HepG2 (cell line): ENCODE results near the gene ZBTB45. TPM values are rescaled to one million over a fixed set of nuclear protein-coding genes. Genes with fewer than 3 reads are reported as not detected.
A peak's percentile ranks its signal among the peaks of the same experiment; 100 is the strongest.

ENCODE experiments used
- DDIT3 ChIP-seq: sonication (generic); formaldehyde crosslinking; IDR thresholded peaks from 2 replicates; pipeline ENCODE4 v1.4.0; 2020; ENCODE audit warnings: mild to moderate bottlenecking, missing genetic modification reagents
- KLF6 ChIP-seq: IDR thresholded peaks from 2 replicates; pipeline ENCODE4 v1.8.0; 2016; ENCODE audit warnings: missing biosample characterization, missing genetic modification reagents
- MLXIP ChIP-seq: sonication (generic); formaldehyde crosslinking; IDR thresholded peaks from 2 replicates; pipeline ENCODE4 v1.9.0; 2021; ENCODE audit warnings: missing genetic modification reagents, borderline replicate concordance
- NFYB ChIP-seq: sonication (generic); formaldehyde crosslinking; IDR thresholded peaks from 2 replicates; pipeline ENCODE4 v1.4.0; 2020; ENCODE audit warnings: missing genetic modification reagents
- RFXAP ChIP-seq: sonication (generic); formaldehyde crosslinking; IDR thresholded peaks from 2 replicates; pipeline ENCODE4 v1.4.0; 2020; ENCODE audit warnings: missing genetic modification reagents, borderline replicate concordance
- RNF219 ChIP-seq: sonication (generic); formaldehyde crosslinking; IDR thresholded peaks from 2 replicates; pipeline ENCODE4 v1.5.0; 2020; ENCODE audit warnings: mild to moderate bottlenecking, missing genetic modification reagents
- SNAPC5 ChIP-seq: sonication (generic); formaldehyde crosslinking; IDR thresholded peaks from 2 replicates; pipeline ENCODE4 v1.8.1; 2023; ENCODE audit warnings: mild to moderate bottlenecking, missing genetic modification reagents, borderline replicate concordance
- TRAFD1 ChIP-seq: sonication (generic); formaldehyde crosslinking; IDR thresholded peaks from 2 replicates; pipeline ENCODE4 v1.5.1; 2020; ENCODE audit warnings: missing genetic modification reagents, mild to moderate bottlenecking, borderline replicate concordance
- U2AF1 ChIP-seq: fragments of 200-400 bp; formaldehyde crosslinking; optimal IDR thresholded peaks from 2 replicates; pipeline ENCODE3; 2017; ENCODE audit warnings: mild to moderate bottlenecking, low read depth, low read length
- ZNF281 ChIP-seq: sonication (generic); formaldehyde crosslinking; IDR thresholded peaks from 2 replicates; pipeline ENCODE4 v1.4.0; 2020; ENCODE audit warnings: missing genetic modification reagents, borderline replicate concordance
- ZNF543 ChIP-seq: sonication (generic); formaldehyde crosslinking; IDR thresholded peaks from 2 replicates; pipeline ENCODE4 v1.4.0; 2020; ENCODE audit warnings: mild to moderate bottlenecking, missing genetic modification reagents
- ZNF547 ChIP-seq: sonication (generic); formaldehyde crosslinking; IDR thresholded peaks from 2 replicates; pipeline ENCODE4 v1.5.1; 2020; ENCODE audit warnings: mild to moderate bottlenecking, missing genetic modification reagents
- ZNF570 ChIP-seq: sonication (generic); formaldehyde crosslinking; IDR thresholded peaks from 2 replicates; pipeline ENCODE4 v1.4.0; 2020; ENCODE audit warnings: mild to moderate bottlenecking, missing genetic modification reagents, borderline replicate concordance
- ZNF788 ChIP-seq: sonication (generic); formaldehyde crosslinking; IDR thresholded peaks from 2 replicates; pipeline ENCODE4 v1.5.0; 2020; ENCODE audit warnings: mild to moderate bottlenecking, missing genetic modification reagents, borderline replicate concordance
- ZSCAN9 ChIP-seq: IDR thresholded peaks from 2 replicates; pipeline ENCODE4 v1.6.1; 2016; ENCODE audit warnings: borderline replicate concordance
- polyA plus RNA-seq, 8 experiments: library from polyadenylated mRNA; depleted of rRNA in 3 of 8; stranded (reverse) in 7 of 8; unstranded in 1 of 8; fragments of >200 nt; fragmentation: Illumina TruSeq in 4 of 8; extraction: Trizol in 4 of 8; gene quantifications; 2 replicates each; pipeline versions ENCODE4 v1.2.1 to v1.2.3, GENCODE V29; 2011 to 2016; ENCODE audit warnings: low read depth in 4 of 8, missing spikeins in 1 of 8, mixed read lengths in 1 of 8; ENCODE audit not compliant: insufficient read depth in 1 of 8
- total RNA-seq, 5 experiments: library from RNA; depleted of rRNA; stranded (reverse); fragments of >200 nt; fragmentation: Illumina TruSeq; extraction: Trizol; gene quantifications; 2 replicates each; pipeline ENCODE4 v1.2.3, GENCODE V29; 2016; ENCODE audit warnings: low read depth in 1 of 5

ZBTB45 gene
- total and polyA plus RNA-seq, 2 of the 13 experiments (the other 11 are each of a cell fraction or from before 2014, with no cell fraction given): 3.0 to 3.7 TPM

GRCh38 chr19:58511353-58512208, 8.0 kb downstream of the ZBTB45 start, which contains the start of gene SLC27A5 (continued):
- TF ChIP-seq RNF219 (no peak), NFYB (CRISPR knock-in tag) (no peak), ZNF543 (CRISPR knock-in tag) (no peak; the same call in 1 of the 2 replicates), ZNF281 (CRISPR knock-in tag) (no peak), ZNF570 (no peak), U2AF1 (no peak), SNAPC5 (CRISPR knock-in tag) (no peak), TRAFD1 (no peak), RFXAP (CRISPR knock-in tag) (peak; percentile 63; the same call in 1 of the 2 replicates), ZSCAN9 (no peak), ZNF788 (CRISPR knock-in tag) (peak; percentile 73; the same call in 1 of the 2 replicates), DDIT3 (CRISPR knock-in tag) (no peak), KLF6 (CRISPR knock-in tag) (no peak), MLXIP (no peak), ZNF547 (CRISPR knock-in tag) (no peak)
